Natural killer cell (primary cell): ENCODE data around the gene PHC1. TPM values are rescaled to one million over a fixed set of nuclear protein-coding genes. Genes with fewer than 3 reads are reported as not detected.

Experiments
- ATAC-seq, 3 donors: fragments of 150-1000 bp in 2 of 3; fragments of 200-7000 bp in 1 of 3; cut with Tn5 transposase; 1 replicate in 1 of 3; 2 replicates in 2 of 3; pipeline ENCODE4 v1.10.0; 2021; ENCODE audit warnings: mild to moderate bottlenecking in 2 of 3, moderate library complexity in 2 of 3
- DNase-seq, 2 donors: peaks; one replicate each; pipeline versions ENCODE4 v3.0.0 to v3.0.0-alpha.2; 2013 to 2021; ENCODE audit warnings: mixed read lengths in 1 of 2
- H3K27ac ChIP-seq: one replicate; pipeline ENCODE4 v1.5.1; 2013; ENCODE audit warnings: mild to moderate bottlenecking, low read length
- H3K27me3 ChIP-seq: one replicate; pipeline ENCODE4 v1.6.1; 2013; ENCODE audit warnings: low read length; ENCODE audit not compliant: control insufficient read depth, insufficient read depth
- H3K36me3 ChIP-seq: one replicate; pipeline ENCODE4 v1.6.1; 2013; ENCODE audit warnings: low read length; ENCODE audit not compliant: control insufficient read depth, insufficient read depth
- H3K4me1 ChIP-seq: one replicate; pipeline ENCODE4 v1.6.1; 2013; ENCODE audit warnings: low read length; ENCODE audit not compliant: control insufficient read depth, insufficient read depth
- H3K4me3 ChIP-seq: one replicate; pipeline ENCODE4 v1.5.1; 2013; ENCODE audit warnings: low read length
- H3K9me3 ChIP-seq: one replicate; pipeline ENCODE4 v1.6.1; 2013; ENCODE audit warnings: low read length; ENCODE audit not compliant: control insufficient read depth, insufficient read depth
- H3K27ac Mint-ChIP-seq, 2 donors: one replicate each; pipeline ENCODE4 v1.8.0; 2022; ENCODE audit warnings: mild to moderate bottlenecking in 2 of 2, mixed read lengths in 2 of 2, moderate library complexity in 1 of 2
- H3K27me3 Mint-ChIP-seq, 2 donors: one replicate each; pipeline ENCODE4 v1.8.0; 2022; ENCODE audit warnings: low read depth in 2 of 2, mixed read lengths in 2 of 2
- H3K36me3 Mint-ChIP-seq: one replicate; pipeline ENCODE4 v1.8.0; 2022; ENCODE audit warnings: mixed read lengths
- H3K4me1 Mint-ChIP-seq, 2 donors: one replicate each; pipeline ENCODE4 v1.8.0; 2022; ENCODE audit warnings: mixed read lengths in 2 of 2
- H3K4me3 Mint-ChIP-seq: one replicate; pipeline ENCODE4 v1.8.0; 2022; ENCODE audit warnings: mild to moderate bottlenecking, moderate library complexity, mixed read lengths
- H3K9me3 Mint-ChIP-seq, 2 donors: one replicate each; pipeline ENCODE4 v1.8.0; 2022; ENCODE audit warnings: mixed read lengths in 2 of 2
- CTCF ChIP-seq: fragments of 200-600 bp; IDR thresholded peaks from one replicate; pipeline ENCODE4 v1.8.0; 2022; ENCODE audit warnings: antibody characterized with exemption
- WGBS: methylation state at CpG from one replicate; pipeline ENCODE4 v1.1.7; 2013; ENCODE audit warnings: missing lambda C conversion rate; ENCODE audit not compliant: insufficient coverage; 5-methylcytosine and 5-hydroxymethylcytosine counted together
- intact Hi-C: fragments of 100-400 bp; cut with micrococcal nuclease; formaldehyde crosslinking; loops from one replicate; pipeline ENCODE4 v1.14.2; 2022
- total RNA-seq, 4 donors: library from RNA; stranded (reverse); fragments of 120-200 nt in 1 of 4; gene quantifications; one replicate each; pipeline versions ENCODE4 v1.2.3 to v1.2.4, GENCODE V29; 2013 to 2022

PHC1 gene
- total RNA-seq, 3 donors from 2014 or later (not counting 1 experiment from before 2014, with no cell fraction given), result 37.8 to 39.6 (median 38.6) TPM

GRCh38 chr12:8946733-8947132 lies 32.4 kb downstream of the PHC1 start:
- intact Hi-C loops, result no loop called here
- H3K4me3 Mint-ChIP-seq, result peak overlapping the region; percentile 62

GRCh38 chr12:8947737-8948136 lies 33.4 kb downstream of the PHC1 start:
- peaks cover 57 to 70% of the 10 kb centered on the region in 2 donors for H3K4me1 Mint-ChIP-seq
- H3K27ac Mint-ChIP-seq, result peak overlapping the region; percentile 95 to 98
- no peaks in the 10 kb centered on the region for H3K36me3 Mint-ChIP-seq
- Histone ChIP-seq H3K4me3 (no peak overlapping the region), H3K27ac (no peak overlapping the region), H3K4me1 (peaks cover 31% of the 10 kb centered on the region), H3K36me3 (peaks cover 30% of the 10 kb centered on the region), H3K27me3 (no peaks in the 10 kb centered on the region), H3K9me3 (no peaks in the 10 kb centered on the region)
- intact Hi-C loops, result no loop called here
- DNase-seq (no peak), ATAC-seq (no peak)
- TF ChIP-seq CTCF, result no peak
- no peaks in the 10 kb centered on the region for H3K27me3 Mint-ChIP-seq
- no peaks in the 10 kb centered on the region for H3K9me3 Mint-ChIP-seq
- peak overlapping the region; percentile 62 for H3K4me3 Mint-ChIP-seq

More at GRCh38 chr12:8946733-8947132, 32.4 kb downstream of the PHC1 start:
- peak overlapping the region; percentile 95 to 98 for H3K27ac Mint-ChIP-seq
- no peaks in the 10 kb centered on the region for H3K36me3 Mint-ChIP-seq
- H3K27me3 ChIP-seq, result no peaks in the 10 kb centered on the region
- peaks cover 40% of the 10 kb centered on the region for H3K36me3 ChIP-seq
- no peak for TF ChIP-seq CTCF
- H3K9me3 ChIP-seq, result no peaks in the 10 kb centered on the region
- no peak overlapping the region for H3K27ac ChIP-seq
- H3K27me3 Mint-ChIP-seq, result no peaks in the 10 kb centered on the region
- no peak for DNase-seq
- WGBS, result 75% methylated on average over 1 of the region's 1 CpG
- peaks cover 55 to 69% of the 10 kb centered on the region in 2 donors for H3K4me1 Mint-ChIP-seq
- peaks cover 25% of the 10 kb centered on the region for H3K4me1 ChIP-seq
- H3K4me3 ChIP-seq, result no peak overlapping the region
- H3K9me3 Mint-ChIP-seq, result no peaks in the 10 kb centered on the region
- ATAC-seq, result no peak

GRCh38 chr12:8948701-8949341 lies 34.5 kb downstream of the PHC1 start:
- Mint-ChIP-seq H3K4me3 (peak overlapping the region; percentile 90), H3K27me3 (no peaks in the 10 kb centered on the region), H3K36me3 (no peaks in the 10 kb centered on the region), H3K27ac (peak overlapping the region; percentile 95 to 98), H3K4me1 (peaks cover 68 to 81% of the 10 kb centered on the region in 2 donors), H3K9me3 (peaks cover 0 to 3% of the 10 kb centered on the region in 2 donors)
- peak overlapping the region; percentile 99 for H3K27ac ChIP-seq
- intact Hi-C loops, result no loop called here
- under 1% methylated on average over 15 of the region's 15 CpGs for WGBS
- ATAC-seq (no peak), DNase-seq (peak; percentile 15 to 47)
- H3K4me1 ChIP-seq, result peaks cover 42% of the 10 kb centered on the region
- no peaks in the 10 kb centered on the region for H3K27me3 ChIP-seq
- H3K36me3 ChIP-seq, result peaks cover 21% of the 10 kb centered on the region
- peak overlapping the region; percentile 89 for H3K4me3 ChIP-seq
- H3K9me3 ChIP-seq, result no peaks in the 10 kb centered on the region
- no peak for TF ChIP-seq CTCF
